Glomerular visceral epithelial cell (primary cell): ENCODE data around the gene MYH10.

Source experiments
- DNase-seq: peaks from one replicate; pipeline ENCODE4 v3.0.0-alpha.2; 2016; ENCODE audit errors: extremely low spot score

Gene MYH10

GRCh38 chr17:8494506-8495111, 135.9 kb downstream of the MYH10 start:
- no peak for DNase-seq

GRCh38 chr17:8494021-8494420, 136.5 kb downstream of the MYH10 start:
- no peak for DNase-seq

GRCh38 chr17:8492121-8492520, 138.4 kb downstream of the MYH10 start:
- no peak for DNase-seq

DNA sequence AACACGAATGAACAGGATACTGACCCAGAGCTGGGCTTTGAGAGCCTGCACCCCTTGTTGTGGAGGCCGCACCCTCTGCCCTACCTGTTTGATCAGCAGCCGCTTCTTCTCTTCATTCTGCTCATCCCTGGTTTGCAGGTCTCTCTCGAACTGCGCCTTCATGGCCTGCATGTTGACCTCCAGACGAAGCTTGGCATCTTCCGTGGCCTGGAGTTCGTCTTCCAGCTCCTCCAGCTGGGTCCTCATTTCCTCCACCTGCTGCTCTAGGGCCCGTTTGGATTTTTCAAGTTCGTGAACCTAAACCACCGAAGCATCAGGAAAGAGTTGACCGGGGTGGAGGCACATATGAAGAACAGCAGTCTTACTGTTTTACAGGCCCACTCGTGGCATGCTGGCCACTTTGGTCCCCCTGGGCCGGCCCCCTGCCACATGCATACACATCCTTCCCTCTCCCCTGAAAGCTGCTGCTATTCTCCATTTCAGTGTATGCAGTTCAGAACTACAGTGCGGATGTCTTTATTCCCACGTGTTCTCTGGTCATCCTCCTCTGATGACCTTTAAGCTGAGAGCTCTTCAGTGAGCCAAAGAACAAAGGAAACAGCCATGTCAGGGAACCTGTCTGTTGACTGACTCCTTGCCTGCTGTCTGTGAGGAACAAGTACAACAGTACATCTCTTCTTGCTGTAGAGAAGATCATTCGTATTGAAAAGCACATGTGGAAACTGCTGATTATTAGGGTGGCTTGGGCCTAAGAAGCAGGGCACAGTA, 140.1 kb downstream of the MYH10 start:
- no peak for DNase-seq

DNA sequence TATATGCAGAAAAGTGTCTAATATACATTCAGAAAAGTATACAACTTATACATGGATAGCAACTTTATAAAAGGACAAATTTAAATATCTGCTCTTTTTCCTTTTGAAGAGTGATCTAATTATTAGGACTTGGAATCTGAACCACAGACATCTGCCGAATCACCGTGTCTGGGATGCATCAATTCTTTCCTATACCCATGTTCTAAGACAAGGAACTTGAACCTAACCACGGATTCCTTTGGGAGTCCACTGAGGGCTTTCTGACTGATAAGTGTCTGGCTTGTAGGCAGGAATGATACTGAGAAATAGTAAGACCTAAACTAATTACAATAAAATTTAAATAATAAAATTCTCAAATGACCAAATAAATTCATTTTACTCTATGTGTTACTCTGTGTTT, 140.7 kb downstream of the MYH10 start:
- peak; percentile 15 for DNase-seq

- peak; percentile 89 for DNase-seq
Measured at GRCh38 chr17:8488901-8489300, 141.6 kb downstream of the MYH10 start.

- DNase-seq: no peak
Measured at GRCh38 chr17:8488491-8488890, 142.0 kb downstream of the MYH10 start.

DNA sequence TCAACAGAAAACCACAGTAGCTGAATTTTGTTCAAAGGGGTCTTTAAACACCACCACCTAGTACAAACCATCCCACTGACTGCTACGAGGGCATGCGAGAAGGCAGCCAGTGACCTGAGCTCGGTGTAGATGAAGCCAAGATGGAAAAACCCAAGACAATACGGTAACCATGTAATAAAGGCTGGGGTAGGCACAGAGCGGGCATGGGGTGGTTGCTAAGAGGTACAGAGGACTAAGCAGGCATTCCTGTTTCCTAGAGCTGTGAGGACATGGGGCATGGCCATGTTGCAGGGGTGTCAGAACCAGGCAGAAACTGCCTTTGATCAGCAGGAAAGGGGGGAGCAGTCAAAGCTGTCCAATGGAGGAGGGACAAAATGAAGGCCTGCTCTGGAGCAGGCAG, 142.8 kb downstream of the MYH10 start:
- no peak for DNase-seq

GRCh38 chr17:8487130-8487645, 143.3 kb downstream of the MYH10 start:
- DNase-seq: no peak

GRCh38 chr17:8485491-8485890, 145.0 kb downstream of the MYH10 start:
- no peak for DNase-seq

GRCh38 chr17:8484465-8484864, 146.1 kb downstream of the MYH10 start:
- no peak for DNase-seq

DNA sequence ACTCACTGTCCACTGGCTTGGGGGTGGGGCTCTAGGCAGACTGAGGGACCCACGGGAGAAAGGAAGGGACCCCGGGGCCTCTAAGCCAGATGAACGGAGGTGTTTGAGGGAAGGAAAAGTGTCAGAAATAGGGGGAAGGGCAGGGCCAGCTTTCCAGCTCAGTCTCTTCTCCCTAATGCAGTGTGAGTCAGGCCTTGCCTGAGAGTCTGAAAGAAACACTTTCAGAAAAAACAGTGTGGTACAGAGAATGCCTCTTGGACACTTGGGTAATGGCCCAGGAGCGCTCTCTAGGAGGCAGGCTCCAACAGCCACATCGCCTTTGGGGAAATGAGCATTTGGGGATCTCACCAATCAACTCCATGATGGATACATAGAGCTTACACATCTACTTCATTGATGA, 148.0 kb downstream of the MYH10 start:
- no peak for DNase-seq

GRCh38 chr17:8481703-8482102, 148.8 kb downstream of the MYH10 start:
- no peak for DNase-seq

- DNase-seq: no peak
Measured at GRCh38 chr17:8481089-8481488, 149.4 kb downstream of the MYH10 start.

GRCh38 chr17:8480011-8480976, 150.2 kb downstream of the MYH10 start:
- no peak for DNase-seq

DNA sequence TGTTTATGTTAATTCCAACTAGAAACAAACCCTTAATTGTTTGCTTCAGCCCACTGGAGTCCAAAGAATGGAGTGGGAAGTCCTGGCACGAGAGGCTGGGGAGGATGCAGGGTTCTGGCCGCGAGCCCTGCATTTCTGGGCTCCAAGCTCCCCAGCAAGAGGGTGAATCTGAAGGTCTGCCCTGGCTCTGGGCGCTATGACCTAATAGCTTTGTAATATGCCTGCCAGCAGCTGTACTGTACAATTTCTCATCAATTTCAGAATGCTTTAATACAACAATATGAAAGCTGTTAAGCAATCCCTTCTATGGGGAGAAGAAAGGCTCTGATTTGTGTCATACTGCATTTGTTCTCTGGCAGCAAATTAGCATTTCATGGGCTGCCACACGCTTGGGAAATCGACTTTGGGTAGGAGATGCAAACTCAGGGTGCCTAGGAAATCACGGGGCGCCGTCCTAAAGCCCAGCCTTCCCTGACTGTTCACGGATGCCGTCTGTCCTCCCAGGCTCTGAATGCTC, 151.0 kb downstream of the MYH10 start:
- no peak for DNase-seq

GRCh38 chr17:8477715-8478441, 152.6 kb downstream of the MYH10 start:
- no peak for DNase-seq

DNA sequence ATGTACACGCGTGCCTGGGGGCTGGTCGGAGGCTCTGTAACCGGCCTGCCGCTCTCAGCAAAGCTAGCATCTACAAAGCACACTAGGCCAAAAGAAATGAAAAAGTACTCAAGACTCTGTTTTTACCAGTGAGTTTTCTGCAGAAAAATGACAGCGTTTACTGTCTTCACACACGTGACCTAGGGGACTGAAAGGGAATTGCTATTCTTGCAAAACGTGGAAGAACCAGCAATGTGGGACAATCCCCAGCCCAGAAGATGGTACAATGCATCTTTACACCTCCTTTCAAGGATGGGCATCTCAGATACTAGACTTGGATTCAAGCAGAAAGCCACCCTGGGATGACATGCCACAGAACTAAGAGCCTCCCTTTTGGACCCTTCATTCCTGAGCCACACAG, 153.4 kb downstream of the MYH10 start:
- DNase-seq: no peak

DNA sequence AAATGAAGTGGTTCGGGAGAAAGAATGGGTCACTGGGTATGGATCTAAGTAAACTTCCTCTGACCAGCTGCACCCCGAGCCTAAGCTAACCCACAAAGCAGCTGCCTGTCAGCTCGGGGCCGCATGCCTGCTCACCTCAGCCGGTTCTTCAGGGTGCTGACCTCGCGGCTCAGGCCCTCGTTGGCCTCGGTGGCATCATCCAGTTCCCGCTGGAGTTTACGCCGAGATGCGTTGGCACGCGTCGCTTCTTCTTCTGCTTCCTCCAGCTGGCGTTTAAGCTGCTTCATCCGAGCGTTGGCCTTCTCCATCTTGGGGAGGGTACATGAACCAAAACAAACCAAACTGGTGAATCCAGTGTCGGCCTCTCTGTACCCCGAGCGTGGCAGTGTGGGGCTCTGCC, 153.8 kb downstream of the MYH10 start:
- DNase-seq: no peak

GRCh38 chr17:8475781-8476180, 154.7 kb downstream of the MYH10 start:
- DNase-seq: no peak

GRCh38 chr17:8475227-8475626, 155.3 kb downstream of the MYH10 start:
- DNase-seq: no peak
